GM21360 (cell line): ENCODE measurements around the gene SRGAP2C.
A peak's percentile ranks its signal among the peaks of the same experiment; 100 is the strongest.
"Not testable (repeated sequence)": the region's sequence is repeated elsewhere in the genome, so short reads cannot be mapped to it uniquely, and the experiment has no call there.

Experiments
- ATAC-seq: cut with Tn5 transposase; IDR thresholded peaks from one replicate; pipeline ENCODE4 v1.9.1; 2021; ENCODE audit warnings: mild to moderate bottlenecking, moderate library complexity; ENCODE audit not compliant: unreplicated experiment

The SRGAP2C gene

DNA sequence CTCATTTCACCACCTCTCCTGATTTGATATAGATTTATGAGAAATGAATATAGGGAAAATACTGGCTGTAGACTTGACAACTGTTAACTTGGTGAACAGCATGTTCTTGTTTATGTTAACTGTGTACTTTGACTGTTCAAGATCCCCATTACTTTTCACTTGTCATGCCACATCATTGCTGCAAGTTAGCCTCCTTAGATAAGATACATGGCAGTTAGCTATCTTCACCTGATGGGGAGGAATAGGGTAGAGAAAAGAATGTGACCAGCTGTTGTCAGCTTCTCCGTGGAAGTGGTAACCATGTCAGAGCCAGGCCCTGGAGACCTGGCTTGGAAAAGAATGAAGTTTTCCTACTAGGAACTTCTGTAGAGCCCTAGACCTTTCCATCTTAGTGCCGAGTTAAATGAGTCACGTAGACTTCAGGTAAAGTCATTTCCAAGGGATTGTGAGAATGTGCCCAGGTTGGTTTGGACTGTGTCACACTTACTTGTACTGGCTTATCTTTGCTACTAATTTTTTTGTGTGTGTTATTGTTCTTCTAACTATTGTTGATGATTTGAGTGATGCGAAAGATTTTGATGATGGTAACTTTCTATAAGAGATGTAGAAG is 41.6 kb downstream of the SRGAP2C start:
- ATAC-seq = not testable (repeated sequence)

DNA sequence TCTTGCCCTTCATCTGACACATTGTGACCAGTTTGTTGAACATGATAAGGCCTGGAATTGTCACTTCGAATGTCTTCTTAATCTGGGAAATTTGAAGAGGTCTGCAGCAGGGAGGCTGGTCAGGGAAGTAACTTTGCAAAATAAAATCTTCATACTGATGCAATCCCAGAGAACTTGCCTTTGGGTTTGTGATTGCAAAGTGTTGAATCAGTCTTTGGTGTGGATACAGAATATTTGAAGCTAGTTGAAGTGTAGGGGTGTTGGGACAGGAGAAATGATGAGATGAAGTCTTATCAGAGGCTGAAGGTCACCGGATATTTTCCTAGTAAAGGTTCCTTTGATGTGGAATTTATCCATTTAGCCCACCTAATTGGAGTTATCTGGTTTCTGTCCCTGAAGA is 42.1 kb downstream of the SRGAP2C start:
- ATAC-seq = not testable (repeated sequence)

DNA sequence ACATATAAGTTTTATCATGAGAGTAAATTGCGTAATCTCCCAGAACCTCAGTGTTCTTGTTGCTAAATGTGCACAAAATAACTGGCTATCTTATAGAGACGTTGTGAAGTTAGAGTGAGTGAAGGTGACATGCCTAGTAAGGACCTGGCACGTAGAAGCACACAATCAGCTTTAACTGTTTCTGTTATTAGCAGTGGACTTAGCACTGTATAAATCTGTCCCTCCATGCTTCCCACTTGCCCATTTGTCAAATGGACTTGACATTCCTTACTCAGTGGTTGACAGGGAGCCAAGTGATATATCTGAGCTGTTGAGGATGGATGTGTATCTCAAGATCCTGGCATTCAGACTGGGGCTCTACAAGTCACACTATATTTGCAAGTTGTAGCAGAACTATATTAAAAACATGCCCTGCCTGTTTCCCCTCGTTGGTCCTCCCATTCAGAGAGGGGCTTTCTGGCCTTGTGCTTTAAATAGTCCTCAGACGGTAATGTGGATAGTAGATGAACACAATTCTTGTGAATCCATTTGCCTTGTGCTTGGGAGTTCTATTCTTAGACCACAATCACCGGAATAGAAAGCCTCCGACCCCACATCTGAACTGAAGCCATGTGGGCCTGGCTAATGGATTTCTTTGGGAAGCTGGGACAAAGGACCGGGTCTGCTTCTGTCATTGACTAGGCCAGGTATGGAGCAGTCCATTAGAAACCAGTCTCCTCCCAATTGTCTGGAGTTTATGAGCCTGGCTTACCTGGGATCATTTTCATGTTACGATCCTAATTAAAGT is 43.0 kb downstream of the SRGAP2C start:
- not testable (repeated sequence) for ATAC-seq

DNA sequence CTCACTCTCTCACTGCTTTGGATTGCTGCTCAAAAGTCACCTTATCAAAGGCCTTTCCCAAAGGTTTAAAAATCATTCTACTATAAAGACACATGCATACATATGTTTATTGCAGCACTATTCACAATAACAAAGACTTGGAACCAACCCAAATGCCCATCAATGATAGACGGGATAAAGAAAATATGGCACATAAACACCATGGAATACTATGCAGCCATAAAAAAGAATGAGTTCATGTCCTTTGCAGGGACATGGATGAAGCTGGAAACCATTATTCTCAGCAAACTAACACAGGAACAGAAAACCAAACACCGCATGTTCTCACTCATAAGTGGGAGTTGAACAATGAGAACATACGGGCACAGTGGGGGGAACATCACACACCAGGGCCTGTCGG is 45.9 kb downstream of the SRGAP2C start:
- ATAC-seq = not testable (repeated sequence)

DNA sequence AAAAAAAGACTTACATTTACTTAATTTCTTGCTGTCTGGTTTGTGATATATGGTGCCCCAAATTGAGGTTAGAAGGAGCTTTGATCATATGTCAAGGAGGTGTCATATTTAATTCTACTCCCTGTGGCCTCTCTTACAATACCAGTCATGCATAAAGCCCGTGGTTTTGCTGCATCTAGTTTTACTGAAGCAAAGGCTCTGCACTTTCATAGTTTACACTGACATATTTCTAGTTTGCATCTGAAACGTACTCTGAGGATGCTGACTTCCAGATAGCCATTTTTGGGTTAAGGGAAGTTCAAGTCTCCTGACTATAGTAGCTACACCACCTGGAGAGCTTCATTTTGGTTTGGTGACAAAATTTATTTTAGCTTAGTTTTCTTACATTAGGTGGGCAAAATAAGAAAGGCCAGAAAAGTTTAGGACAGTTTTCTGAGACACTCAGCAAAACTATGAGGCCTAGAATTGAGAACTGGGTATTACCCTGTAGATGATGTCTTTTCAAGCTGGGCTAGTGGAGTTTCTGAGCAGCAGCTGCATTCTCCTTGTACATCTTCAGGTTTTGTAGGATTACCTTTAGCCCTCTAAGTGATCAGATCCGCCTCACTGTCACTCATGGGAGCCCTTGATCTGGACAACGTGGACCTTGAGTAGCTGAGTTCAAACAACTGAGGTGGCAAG is 47.8 kb downstream of the SRGAP2C start:
- peak; percentile 62 for ATAC-seq

DNA sequence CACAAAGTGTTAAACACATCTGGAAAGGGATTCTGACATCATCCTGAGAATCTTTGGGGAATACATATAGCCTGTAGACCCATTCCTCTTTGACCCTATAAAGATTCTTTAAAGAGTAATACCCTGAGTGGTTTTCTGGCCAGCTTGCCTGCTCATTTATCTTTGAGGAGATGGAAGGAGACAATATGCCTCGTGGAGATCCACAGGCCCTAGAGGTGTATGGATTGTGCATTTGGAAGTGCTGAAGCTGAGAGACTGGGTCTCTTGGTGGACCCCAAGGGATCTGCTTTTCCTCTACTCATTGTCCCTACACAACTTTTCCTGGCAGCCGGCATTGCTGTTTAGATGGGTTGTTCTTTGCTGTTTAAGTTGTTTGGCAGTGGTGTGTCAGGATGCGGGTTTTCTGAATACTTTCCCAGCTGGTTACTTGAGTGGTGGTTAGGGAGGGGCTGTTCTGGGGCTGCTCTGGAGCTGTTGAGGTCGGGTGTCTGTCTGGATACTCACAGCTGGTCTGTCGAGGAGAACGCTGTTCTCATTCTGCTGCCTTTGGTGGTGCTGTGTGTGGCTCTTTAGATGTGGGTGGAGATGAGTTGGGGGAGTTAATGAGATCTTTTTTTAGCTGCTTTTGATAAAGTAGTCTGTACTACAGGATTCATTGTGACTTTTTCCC is 49.5 kb downstream of the SRGAP2C start:
- ATAC-seq = not testable (repeated sequence)

DNA sequence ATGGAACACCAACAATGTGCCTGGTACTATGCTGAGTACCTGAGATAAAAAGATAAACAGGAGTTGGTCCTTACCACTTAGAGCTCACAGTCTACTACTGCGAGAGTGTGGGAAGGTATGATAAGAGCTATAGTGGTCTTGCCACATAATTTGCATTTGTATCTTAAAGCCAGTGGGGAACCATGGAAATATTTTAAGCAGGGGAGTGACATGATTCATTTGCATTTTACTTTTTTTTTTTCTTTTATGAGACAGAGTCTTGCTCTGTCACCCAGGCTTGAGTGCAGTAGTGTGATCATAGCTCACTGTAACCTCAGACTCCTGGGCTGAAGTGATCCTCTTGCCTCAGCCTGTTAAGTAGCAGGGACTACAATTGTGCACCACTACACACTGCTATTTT is 53.6 kb downstream of the SRGAP2C start:
- peak; percentile 86 for ATAC-seq

DNA sequence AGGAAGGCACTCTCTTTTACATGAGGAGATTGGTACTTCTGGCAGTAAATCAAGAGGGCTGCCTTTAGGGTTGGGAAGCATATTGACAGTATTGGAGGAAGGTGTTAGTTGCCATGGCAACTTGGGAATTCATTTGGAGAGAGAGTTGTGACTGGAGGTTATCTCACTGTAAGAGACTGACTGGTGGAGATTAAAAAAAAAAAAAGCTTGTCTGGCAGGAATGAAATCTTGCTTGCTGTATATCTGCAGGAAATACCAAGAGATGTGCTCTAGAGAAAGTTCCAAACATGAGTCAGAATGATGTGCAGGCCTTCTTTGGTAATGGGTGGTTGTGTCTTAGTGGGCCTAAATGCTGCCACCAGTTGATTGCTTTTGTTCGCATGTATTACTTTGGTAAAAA is 59.1 kb downstream of the SRGAP2C start:
- not testable (repeated sequence) for ATAC-seq

DNA sequence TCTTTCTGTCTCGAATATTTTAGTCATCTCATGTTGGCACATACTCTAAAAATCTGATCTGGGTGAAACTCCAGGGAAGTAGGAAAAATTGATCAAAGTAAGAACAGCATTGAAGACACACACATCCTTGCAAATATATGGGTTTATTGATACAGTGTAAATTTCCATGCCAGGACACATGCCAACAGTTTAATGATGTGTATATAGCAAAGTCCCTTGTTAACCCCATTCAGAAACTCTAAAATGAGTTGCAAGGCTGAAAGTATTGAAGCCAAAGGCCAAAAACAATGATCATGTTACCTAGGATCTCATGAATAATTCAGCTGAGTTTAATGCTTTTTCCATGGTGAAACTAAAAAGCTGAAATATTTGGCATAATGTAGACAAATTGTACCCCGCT is 61.6 kb downstream of the SRGAP2C start:
- not testable (repeated sequence) for ATAC-seq

DNA sequence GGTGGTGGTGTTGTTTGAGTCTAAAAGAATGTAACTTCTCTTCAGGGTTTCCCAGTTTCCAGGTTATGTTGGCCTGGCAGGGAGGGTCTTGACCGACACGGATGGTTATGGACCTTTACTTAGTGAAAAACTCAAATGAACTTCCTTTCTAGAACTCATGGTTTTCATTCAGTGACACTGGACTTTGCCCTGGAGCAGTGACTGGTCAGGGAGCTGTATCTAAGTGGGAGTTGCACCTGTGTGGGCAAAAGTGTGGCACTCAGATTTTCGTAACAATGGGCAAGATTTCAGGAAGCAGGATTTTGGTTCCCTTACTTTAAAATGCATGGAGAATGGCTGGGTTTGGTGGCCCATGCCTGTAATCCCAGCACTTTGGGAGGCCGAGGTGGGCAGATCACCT is 67.9 kb downstream of the SRGAP2C start:
- ATAC-seq = not testable (repeated sequence)

DNA sequence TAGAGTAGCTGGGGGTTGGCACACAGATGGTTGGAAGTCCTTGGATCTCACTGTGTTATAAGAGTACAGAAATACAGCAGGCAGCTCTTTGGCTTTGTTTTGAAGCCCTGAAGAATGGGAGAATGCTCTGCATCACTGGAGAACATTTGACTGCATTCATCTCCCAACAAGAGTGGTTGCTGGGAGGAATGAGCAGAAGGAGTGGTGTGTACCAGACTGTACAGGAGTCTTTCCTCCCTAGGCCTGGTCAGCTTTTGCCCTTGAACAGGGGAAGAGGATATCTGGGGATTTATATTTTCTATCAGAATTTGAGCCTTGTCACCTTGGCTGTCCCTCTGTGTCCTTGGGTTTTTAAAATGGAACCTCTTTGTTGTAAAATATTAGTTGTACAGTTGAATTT is 69.8 kb downstream of the SRGAP2C start:
- not testable (repeated sequence) for ATAC-seq

DNA sequence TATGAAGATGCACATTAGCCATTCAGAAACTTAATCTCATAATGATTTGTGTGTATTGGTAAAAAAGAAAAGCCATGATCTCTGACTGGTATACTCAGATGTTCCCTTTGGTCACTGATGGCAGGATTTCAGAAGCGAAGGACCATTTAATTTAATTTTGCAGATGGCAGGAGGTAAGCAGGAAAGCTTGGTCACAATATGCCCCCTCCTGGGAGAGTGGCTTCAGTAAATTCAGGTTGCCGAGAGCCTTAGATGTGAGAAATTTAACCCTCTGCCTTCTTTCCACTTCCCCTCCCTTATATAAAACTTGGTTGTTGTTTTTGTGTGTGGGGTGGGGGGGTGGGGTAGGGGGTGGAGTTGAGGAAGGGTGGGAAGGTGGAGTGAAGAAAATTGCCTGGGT is 72.9 kb downstream of the SRGAP2C start:
- ATAC-seq = not testable (repeated sequence)

DNA sequence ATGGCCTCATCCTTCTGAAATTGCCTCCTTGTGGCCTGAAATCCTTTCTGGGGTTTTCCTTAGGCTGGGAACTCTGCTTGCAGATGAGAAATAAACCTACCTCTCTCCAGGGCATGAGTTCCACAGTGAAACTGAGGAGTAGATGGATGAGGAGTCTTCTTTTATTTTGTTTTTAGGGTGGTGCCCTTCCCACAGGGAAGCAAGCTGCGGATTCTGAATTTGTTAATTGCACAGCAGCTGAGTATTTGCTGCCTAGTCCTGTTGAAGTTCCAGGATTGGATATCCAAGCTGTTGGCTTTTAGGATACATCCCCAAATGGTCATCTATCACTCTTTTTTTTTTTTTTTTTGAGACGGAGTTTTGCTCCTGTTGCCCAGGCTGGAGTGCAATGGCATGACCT is 73.4 kb downstream of the SRGAP2C start:
- ATAC-seq = not testable (repeated sequence)

DNA sequence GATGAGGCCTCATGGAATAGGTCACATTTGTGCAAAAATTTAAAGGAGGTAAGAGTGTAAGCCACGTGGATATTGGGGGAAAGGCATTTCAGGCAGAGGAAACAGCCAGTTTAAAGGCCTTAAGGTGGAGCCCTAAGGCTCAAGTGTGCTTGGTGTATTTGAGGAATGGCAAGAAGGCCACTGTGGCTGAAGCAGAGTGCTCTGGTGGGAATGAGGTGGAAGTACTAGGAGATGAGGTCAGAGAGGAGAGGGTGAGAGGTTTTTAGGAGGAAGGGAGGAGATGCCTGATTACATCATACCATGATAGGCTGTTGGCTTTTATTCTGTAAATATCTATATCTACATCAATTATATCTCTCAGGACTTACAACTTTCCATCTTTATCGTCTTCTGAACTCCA is 75.4 kb downstream of the SRGAP2C start:
- ATAC-seq = not testable (repeated sequence)

DNA sequence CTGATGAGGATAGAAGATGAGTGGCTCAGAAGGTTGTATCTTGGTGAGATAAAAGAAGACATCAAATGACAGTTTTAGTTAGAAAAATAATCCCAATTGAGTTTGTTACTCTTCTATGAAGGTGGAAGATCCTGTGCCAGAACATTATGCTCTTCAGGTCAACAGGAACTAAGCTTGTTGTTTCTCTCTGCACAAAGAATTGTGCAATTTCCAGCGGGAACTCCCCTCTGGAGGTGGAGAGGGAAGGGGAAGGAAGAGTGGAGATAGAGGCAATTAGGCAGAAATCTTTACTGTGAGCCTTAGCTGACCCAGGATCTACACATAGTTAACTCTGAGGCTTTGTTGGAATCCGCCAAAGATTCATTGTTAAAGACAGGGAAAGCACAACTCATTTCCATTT is 77.4 kb downstream of the SRGAP2C start:
- not testable (repeated sequence) for ATAC-seq

DNA sequence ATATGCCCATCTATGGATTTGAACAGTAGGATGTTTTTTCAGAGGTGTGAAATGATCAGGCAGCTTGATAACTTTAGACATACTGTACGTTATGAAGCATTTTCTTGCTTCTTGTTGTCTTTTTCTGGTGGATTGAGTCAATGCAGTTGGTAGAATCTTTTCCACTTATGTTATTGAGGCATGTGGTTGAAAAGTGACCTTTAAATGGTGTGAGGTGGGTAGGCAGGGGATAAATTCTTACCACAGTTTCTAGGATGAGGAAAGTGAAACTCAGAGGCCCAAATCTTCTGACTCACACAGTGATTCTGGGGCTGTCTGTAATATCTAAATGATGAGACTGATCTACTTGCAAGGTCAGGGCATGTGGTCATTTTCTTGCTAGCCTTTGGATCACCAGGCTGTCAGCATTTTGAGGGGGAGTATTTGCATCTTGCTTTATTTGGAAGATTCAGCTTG is 79.0 kb downstream of the SRGAP2C start:
- peak; percentile 71 for ATAC-seq

DNA sequence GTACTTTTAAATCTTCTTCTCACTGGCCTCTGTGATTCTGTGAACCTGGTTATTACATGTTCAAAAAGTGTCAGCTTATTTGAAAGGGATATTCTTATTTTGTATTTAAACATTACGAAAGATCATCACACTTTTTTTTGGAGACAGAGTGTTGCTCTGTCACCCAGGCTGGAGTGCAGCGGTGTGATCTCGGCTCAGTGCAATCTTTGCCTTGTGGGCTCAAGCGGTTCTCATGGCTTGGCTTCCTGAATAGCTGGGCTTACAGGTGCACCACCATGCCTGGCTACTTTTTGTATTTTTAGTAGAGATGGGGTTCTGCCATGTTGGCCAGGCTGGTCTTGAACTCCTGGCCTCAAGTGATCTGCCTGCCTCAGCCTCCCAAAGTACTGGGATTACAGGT is 82.3 kb downstream of the SRGAP2C start:
- ATAC-seq = not testable (repeated sequence)

DNA sequence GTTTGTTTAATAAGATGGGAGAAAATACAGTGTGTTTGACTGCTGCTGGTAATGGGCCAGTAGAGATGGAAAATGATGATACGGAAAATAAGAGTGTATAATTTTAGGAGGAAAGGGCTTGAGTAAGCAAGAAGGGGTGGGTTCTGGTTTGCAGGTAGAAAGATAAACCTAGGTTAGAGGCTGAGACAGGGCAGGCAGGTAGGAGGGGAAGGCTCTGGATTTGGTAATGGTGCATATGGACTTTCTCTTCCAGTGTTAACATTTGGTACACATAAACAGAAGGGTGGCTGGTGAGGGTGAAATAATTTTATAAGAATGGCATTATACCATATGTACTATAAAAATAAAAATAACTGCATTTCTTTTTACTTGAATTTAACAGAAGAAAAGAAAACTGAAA is 84.5 kb downstream of the SRGAP2C start:
- ATAC-seq = not testable (repeated sequence)

DNA sequence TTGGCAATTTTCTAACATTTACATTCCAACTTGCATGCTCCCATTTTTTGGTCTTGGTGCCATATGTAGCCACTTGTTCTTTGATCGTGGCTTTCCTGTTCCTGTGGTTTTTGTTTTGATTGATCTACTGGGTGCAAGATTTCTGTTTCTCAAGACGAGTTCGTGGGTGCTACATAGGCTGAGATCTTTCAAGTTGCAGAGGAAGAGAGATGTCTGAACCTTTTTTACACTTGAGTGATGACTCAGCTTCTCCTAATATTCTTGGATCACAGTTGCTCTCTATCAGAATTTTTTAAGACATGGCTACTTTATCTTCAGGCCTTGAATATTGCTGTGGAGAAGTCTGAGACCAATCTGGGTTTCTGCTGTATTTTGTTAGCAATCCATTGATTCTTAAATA is 85.2 kb downstream of the SRGAP2C start:
- ATAC-seq = not testable (repeated sequence)

DNA sequence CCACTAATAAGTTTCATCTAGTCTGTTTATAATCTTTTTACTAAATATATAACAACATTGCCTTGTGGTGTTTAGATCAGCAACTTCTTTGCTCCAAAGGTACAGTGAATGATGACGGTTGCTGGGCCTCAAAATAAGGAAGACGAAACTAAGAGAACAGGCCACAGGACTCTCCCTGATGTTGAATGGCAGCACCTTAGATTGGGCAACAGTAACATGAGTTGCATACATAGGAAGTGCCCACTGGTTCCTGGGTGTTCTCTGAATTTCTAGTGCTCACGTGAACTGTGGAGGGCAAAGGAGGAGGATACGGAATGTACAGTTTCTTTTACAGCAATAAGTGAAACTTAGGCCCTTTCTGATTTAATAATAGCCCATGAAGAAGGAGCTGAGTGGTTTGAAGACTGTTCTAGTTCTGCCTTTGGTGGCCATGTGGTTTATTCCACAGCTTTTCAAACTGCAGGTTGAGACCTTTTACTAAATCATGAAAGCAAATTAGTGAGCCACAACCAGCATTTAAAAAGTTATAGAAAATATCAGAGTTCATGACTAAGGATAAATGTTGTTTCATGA is 86.5 kb downstream of the SRGAP2C start:
- ATAC-seq = peak; percentile 46

DNA sequence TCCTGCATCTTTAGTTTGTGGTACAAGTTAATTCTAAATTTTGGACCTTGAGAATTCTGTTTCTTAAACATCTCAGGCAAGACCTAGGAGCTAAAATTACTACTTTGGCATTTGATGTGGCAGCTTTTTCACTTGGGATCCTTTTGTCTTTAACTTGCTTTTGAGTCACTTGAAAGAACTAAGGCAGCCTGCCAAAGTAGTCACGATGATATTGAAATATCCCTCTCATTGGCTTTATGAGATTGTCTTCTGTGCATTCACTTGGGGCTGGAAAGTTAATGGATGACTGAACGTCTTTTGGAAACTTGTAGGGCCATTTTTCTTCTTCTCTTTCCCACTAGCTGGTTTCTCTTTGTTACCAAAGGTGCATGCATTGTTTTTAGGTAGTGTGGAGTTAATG is 90.7 kb downstream of the SRGAP2C start:
- ATAC-seq = not testable (repeated sequence)
